CD14-positive monocyte (primary cell): Measurements from ENCODE around the gene AP2A1. TPM values are rescaled to one million over a fixed set of nuclear protein-coding genes. Genes with fewer than 3 reads are reported as not detected.

Experiments used
- DNase-seq, 3 donors: peaks; one replicate each; pipeline ENCODE4 v3.0.0-alpha.2; 2011 to 2022
- H2AFZ ChIP-seq: 2 replicates; pipeline ENCODE4 v1.6.0; 2012; ENCODE audit warnings: mild to moderate bottlenecking, low read depth, low read length, inconsistent platforms; ENCODE audit not compliant: insufficient read depth, poor library complexity, severe bottlenecking
- H3K27ac ChIP-seq, 2 donors: 1 replicate in 1 of 2; 2 replicates in 1 of 2; pipeline ENCODE4 v1.5.1; 2012 to 2013; ENCODE audit warnings: low read length in 2 of 2, control low read depth in 1 of 2, inconsistent platforms in 1 of 2, low read depth in 1 of 2, mild to moderate bottlenecking in 1 of 2
- H3K27me3 ChIP-seq, 2 donors: one replicate each; pipeline versions ENCODE4 v1.6.0 to v1.6.1; 2011 to 2013; ENCODE audit warnings: low read length in 2 of 2; ENCODE audit not compliant: control insufficient read depth in 2 of 2, insufficient read depth in 2 of 2
- H3K36me3 ChIP-seq, 2 donors: replicated peaks in 1 of 2; 1 replicate in 1 of 2; 2 replicates in 1 of 2; pipeline versions ENCODE4 v1.5.1 to v1.6.1; 2012 to 2013; ENCODE audit warnings: low read length in 2 of 2, control low read depth in 1 of 2, inconsistent platforms in 1 of 2, mild to moderate bottlenecking in 1 of 2; ENCODE audit not compliant: insufficient read depth in 2 of 2, control insufficient read depth in 1 of 2
- H3K4me1 ChIP-seq, 2 donors: 1 replicate in 1 of 2; 2 replicates in 1 of 2; pipeline versions ENCODE4 v1.5.1 to v1.6.1; 2012 to 2013; ENCODE audit warnings: low read length in 2 of 2, control low read depth in 1 of 2, inconsistent platforms in 1 of 2, mild to moderate bottlenecking in 1 of 2, moderate library complexity in 1 of 2; ENCODE audit not compliant: insufficient read depth in 2 of 2, control insufficient read depth in 1 of 2
- H3K4me2 ChIP-seq: replicated peaks from 2 replicates; pipeline ENCODE3; 2012; ENCODE audit warnings: low read length, moderate library complexity, mild to moderate bottlenecking; ENCODE audit not compliant: poor library complexity, severe bottlenecking; ENCODE audit errors: extremely low read depth
- H3K4me3 ChIP-seq, 3 experiments: fragments of 200-600 bp in 1 of 3; sonication (generic) in 1 of 3; replicated peaks in 1 of 3; 1 replicate in 2 of 3; 2 replicates in 1 of 3; pipeline ENCODE4 v1.5.1; 2011 to 2013; ENCODE audit warnings: low read length in 3 of 3, mild to moderate bottlenecking in 3 of 3, control low read depth in 2 of 3, low read depth in 2 of 3, inconsistent platforms in 1 of 3, moderate library complexity in 1 of 3
- H3K79me2 ChIP-seq: 2 replicates; pipeline ENCODE4 v1.6.0; 2012; ENCODE audit warnings: mild to moderate bottlenecking, control low read depth, inconsistent platforms, low read length, moderate library complexity; ENCODE audit not compliant: insufficient read depth
- H3K9ac ChIP-seq: 2 replicates; pipeline ENCODE4 v1.6.0; 2017; ENCODE audit warnings: low read length, mild to moderate bottlenecking; ENCODE audit not compliant: insufficient read depth, poor library complexity, severe bottlenecking
- H3K9me3 ChIP-seq, 2 donors: replicated peaks in 1 of 2; 1 replicate in 1 of 2; 2 replicates in 1 of 2; pipeline versions ENCODE4 v1.5.1 to v1.6.1; 2012 to 2013; ENCODE audit warnings: low read length in 2 of 2, control low read depth in 1 of 2; ENCODE audit not compliant: control insufficient read depth in 1 of 2, insufficient read depth in 1 of 2
- H4K20me1 ChIP-seq: 2 replicates; pipeline ENCODE4 v1.6.0; 2012; ENCODE audit warnings: mild to moderate bottlenecking, low read length, control low read depth, moderate library complexity; ENCODE audit not compliant: insufficient read depth
- H3K27ac Mint-ChIP-seq, 7 donors: one replicate each; pipeline ENCODE4 v1.8.0; 2020; ENCODE audit warnings: mild to moderate bottlenecking in 7 of 7, mixed read lengths in 7 of 7, moderate library complexity in 6 of 7, inconsistent platforms in 2 of 7
- H3K27me3 Mint-ChIP-seq, 3 donors: one replicate each; pipeline ENCODE4 v1.8.0; 2021 to 2022; ENCODE audit warnings: low read depth in 3 of 3, mild to moderate bottlenecking in 3 of 3, mixed read lengths in 3 of 3, moderate library complexity in 3 of 3, inconsistent platforms in 1 of 3
- H3K36me3 Mint-ChIP-seq, 2 donors: one replicate each; pipeline ENCODE4 v1.8.0; 2020; ENCODE audit warnings: mixed read lengths in 2 of 2, inconsistent platforms in 1 of 2, mild to moderate bottlenecking in 1 of 2
- H3K4me1 Mint-ChIP-seq: one replicate; pipeline ENCODE4 v1.8.0; 2020; ENCODE audit warnings: mild to moderate bottlenecking, mixed read lengths
- H3K4me3 Mint-ChIP-seq, 2 donors: one replicate each; pipeline ENCODE4 v1.8.0; 2020; ENCODE audit warnings: mild to moderate bottlenecking in 2 of 2, mixed read lengths in 2 of 2, moderate library complexity in 1 of 2
- H3K9me3 Mint-ChIP-seq, 7 donors: one replicate each; pipeline ENCODE4 v1.8.0; 2020 to 2022; ENCODE audit warnings: mixed read lengths in 7 of 7, mild to moderate bottlenecking in 6 of 7, moderate library complexity in 6 of 7, inconsistent platforms in 2 of 7
- CTCF ChIP-seq: fragments of 200-600 bp; IDR thresholded peaks from one replicate; pipeline ENCODE4 v1.8.0; 2022; ENCODE audit warnings: antibody characterized with exemption, mild to moderate bottlenecking
- WGBS: methylation state at CpG from one replicate; pipeline ENCODE4 v1.1.5; 2013; ENCODE audit warnings: missing lambda C conversion rate; ENCODE audit not compliant: insufficient coverage; 5-methylcytosine and 5-hydroxymethylcytosine counted together
- intact Hi-C, 2 donors: fragments of 100-400 bp; cut with micrococcal nuclease; formaldehyde crosslinking; loops; one replicate each; pipeline versions ENCODE4 v1.15.0 to v1.15.1; 2023
- polyA plus RNA-seq, 3 donors: library from polyadenylated mRNA; depleted of rRNA in 1 of 3; unstranded in 2 of 3; stranded (reverse) in 1 of 3; fragments of 300-500 nt in 2 of 3; fragments of >200 nt in 1 of 3; fragmentation: Illumina TruSeq in 2 of 3; gene quantifications; 1 replicate in 2 of 3; 2 replicates in 1 of 3; pipeline ENCODE4 v1.2.3, GENCODE V29; 2012 to 2021

Gene AP2A1
- polyA plus RNA-seq, 3 donors, result 12.1 to 117 (median 15.1) TPM

- H3K9me3 Mint-ChIP-seq, result no peaks in the 10 kb centered on the region
- no peak overlapping the region for H3K4me3 ChIP-seq
- peaks cover 50 to 77% of the 10 kb centered on the region in 2 donors for H3K36me3 ChIP-seq
- TF ChIP-seq CTCF, result no peak
- 100% methylated on average over 2 of the region's 6 CpGs for WGBS
- H3K4me3 Mint-ChIP-seq, result no peak overlapping the region
- no peak overlapping the region for H3K27ac ChIP-seq
- H2AFZ ChIP-seq, result no peak overlapping the region
- no peak for DNase-seq
- no peak overlapping the region for H3K9ac ChIP-seq
- H3K27ac Mint-ChIP-seq, result peak overlapping the region in 1 of 7 donors; percentile 20
- H3K4me2 ChIP-seq, result no peak overlapping the region
- H3K79me2 ChIP-seq, result peaks cover 61% of the 10 kb centered on the region
- H3K4me1 Mint-ChIP-seq, result peaks cover 3% of the 10 kb centered on the region
- no peaks in the 10 kb centered on the region for H3K4me1 ChIP-seq
- H3K9me3 ChIP-seq, result no peaks in the 10 kb centered on the region
- H3K27me3 Mint-ChIP-seq, result peaks cover 0 to 2% (median 0%) of the 10 kb centered on the region in 3 donors
- H3K36me3 Mint-ChIP-seq, result peaks cover 46 to 74% of the 10 kb centered on the region in 2 donors
- H3K27me3 ChIP-seq, result no peaks in the 10 kb centered on the region
- intact Hi-C loops, result no loop called here
- peaks cover 79% of the 10 kb centered on the region for H4K20me1 ChIP-seq
These were observed 57.9 kb downstream of the AP2A1 start for GRCh38 chr19:49824662-49825061.

- peaks cover 52 to 82% of the 10 kb centered on the region in 2 donors for H3K36me3 Mint-ChIP-seq
- no peak overlapping the region for H2AFZ ChIP-seq
- peak overlapping the region in 1 of 7 donors; percentile 21 for H3K27ac Mint-ChIP-seq
- no peak overlapping the region for H3K4me3 ChIP-seq
- H3K9me3 ChIP-seq, result no peaks in the 10 kb centered on the region
- no peaks in the 10 kb centered on the region for H3K9me3 Mint-ChIP-seq
- no peak overlapping the region for H3K4me2 ChIP-seq
- no peak overlapping the region for H3K4me3 Mint-ChIP-seq
- H3K4me1 ChIP-seq, result peaks cover 12 to 14% of the 10 kb centered on the region in 2 donors
- intact Hi-C loops, result no loop called here
- TF ChIP-seq CTCF, result no peak
- no peaks in the 10 kb centered on the region for H3K27me3 ChIP-seq
- DNase-seq, result no peak
- no peak overlapping the region for H3K9ac ChIP-seq
- peaks cover 90% of the 10 kb centered on the region for H4K20me1 ChIP-seq
- H3K79me2 ChIP-seq, result peaks cover 47% of the 10 kb centered on the region
- H3K27me3 Mint-ChIP-seq, result peaks cover 0 to 2% (median 0%) of the 10 kb centered on the region in 3 donors
- 96% methylated on average over 14 of the region's 14 CpGs for WGBS
- H3K4me1 Mint-ChIP-seq, result peaks cover 11% of the 10 kb centered on the region
- H3K36me3 ChIP-seq, result peaks cover 64 to 89% of the 10 kb centered on the region in 2 donors
- H3K27ac ChIP-seq, result no peak overlapping the region
These were observed 60.2 kb downstream of the AP2A1 start for GRCh38 chr19:49827034-49827433.
